Liver (tissue), 9 donors: Measurements from ENCODE around the gene ANKRD23. TPM values are rescaled to one million over a fixed set of nuclear protein-coding genes. Genes with fewer than 3 reads are reported as not detected.

ENCODE experiments used
- DNase-seq: peaks from one replicate; pipeline ENCODE4 v3.0.0-alpha.2; 2017; ENCODE audit warnings: low spot score
- H3K27ac ChIP-seq, 2 donors: one replicate each; pipeline ENCODE4 v1.7.0; 2013; ENCODE audit warnings: inconsistent platforms in 2 of 2, low read length in 2 of 2, control low read depth in 1 of 2, low read depth in 1 of 2, mild to moderate bottlenecking in 1 of 2
- H3K27me3 ChIP-seq, 4 donors: one replicate each; pipeline versions ENCODE4 v1.6.1 to v1.7.0; 2013; ENCODE audit warnings: low read length in 3 of 4, inconsistent platforms in 1 of 4, mild to moderate bottlenecking in 1 of 4, moderate library complexity in 1 of 4; ENCODE audit not compliant: control insufficient read depth in 4 of 4, insufficient read depth in 4 of 4
- H3K36me3 ChIP-seq, 4 donors: one replicate each; pipeline versions ENCODE4 v1.6.1 to v1.7.0; 2013; ENCODE audit warnings: low read length in 3 of 4, mild to moderate bottlenecking in 3 of 4, low read depth in 1 of 4, moderate library complexity in 1 of 4; ENCODE audit not compliant: control insufficient read depth in 4 of 4, insufficient read depth in 3 of 4
- H3K4me1 ChIP-seq, 4 donors: one replicate each; pipeline versions ENCODE4 v1.6.1 to v1.7.0; 2013; ENCODE audit warnings: low read length in 3 of 4, mild to moderate bottlenecking in 3 of 4, moderate library complexity in 1 of 4; ENCODE audit not compliant: control insufficient read depth in 4 of 4, insufficient read depth in 4 of 4
- H3K4me3 ChIP-seq, 3 donors: one replicate each; pipeline versions ENCODE4 v1.6.1 to v1.7.0; 2013; ENCODE audit warnings: low read length in 3 of 3, control low read depth in 1 of 3, low read depth in 1 of 3, mild to moderate bottlenecking in 1 of 3
- H3K9ac ChIP-seq, 2 donors: one replicate each; pipeline ENCODE4 v1.7.0; 2013; ENCODE audit warnings: low read length in 2 of 2, mild to moderate bottlenecking in 2 of 2, moderate library complexity in 2 of 2, control low read depth in 1 of 2, low read depth in 1 of 2
- H3K9me3 ChIP-seq, 4 donors: one replicate each; pipeline versions ENCODE4 v1.6.1 to v1.7.0; 2013; ENCODE audit warnings: low read length in 3 of 4; ENCODE audit not compliant: control insufficient read depth in 4 of 4
- EGR1 ChIP-seq, 2 donors: IDR thresholded peaks; 2 replicates each; pipeline ENCODE4 v1.6.1; 2016 to 2018; ENCODE audit warnings: antibody characterized with exemption in 2 of 2, low read depth in 2 of 2
- FOXA1 ChIP-seq: IDR thresholded peaks from 2 replicates; pipeline ENCODE4 v1.6.1; 2016; ENCODE audit warnings: antibody characterized with exemption
- FOXA2 ChIP-seq: IDR thresholded peaks from 2 replicates; pipeline ENCODE4 v1.6.1; 2016; ENCODE audit warnings: antibody characterized with exemption
- GABPA ChIP-seq, 2 donors: IDR thresholded peaks in 1 of 2; conservative IDR thresholded peaks in 1 of 2; 2 replicates each; pipeline ENCODE4 v1.6.1; 2016; ENCODE audit warnings: antibody characterized with exemption in 2 of 2, mild to moderate bottlenecking in 1 of 2, moderate library complexity in 1 of 2
- HNF4A ChIP-seq, 2 donors: conservative IDR thresholded peaks; 2 replicates each; pipeline ENCODE4 v1.6.1; 2016; ENCODE audit warnings: antibody characterized with exemption in 2 of 2, mild to moderate bottlenecking in 2 of 2
- HNF4G ChIP-seq: IDR thresholded peaks from 2 replicates; pipeline ENCODE4 v1.6.1; 2016; ENCODE audit warnings: antibody characterized with exemption
- JUND ChIP-seq, 2 donors: IDR thresholded peaks; 2 replicates each; pipeline ENCODE4 v1.6.1; 2016; ENCODE audit warnings: antibody characterized with exemption in 2 of 2
- NR2F2 ChIP-seq: IDR thresholded peaks from 2 replicates; pipeline ENCODE4 v1.6.1; 2016; ENCODE audit warnings: antibody characterized with exemption
- RAD21 ChIP-seq, 2 donors: IDR thresholded peaks; 2 replicates each; pipeline ENCODE4 v1.6.1; 2016; ENCODE audit warnings: antibody characterized with exemption in 2 of 2, mild to moderate bottlenecking in 2 of 2
- RXRA ChIP-seq, 2 donors: IDR thresholded peaks; 2 replicates each; pipeline ENCODE4 v1.6.1; 2017 to 2018; ENCODE audit warnings: antibody characterized with exemption in 2 of 2, mild to moderate bottlenecking in 1 of 2
- SP1 ChIP-seq: IDR thresholded peaks from 2 replicates; pipeline ENCODE4 v1.6.1; 2018; ENCODE audit warnings: antibody characterized with exemption, mild to moderate bottlenecking
- TAF1 ChIP-seq: conservative IDR thresholded peaks from 2 replicates; pipeline ENCODE4 v1.6.1; 2016; ENCODE audit warnings: antibody characterized with exemption, mild to moderate bottlenecking
- YY1 ChIP-seq: IDR thresholded peaks from 2 replicates; pipeline ENCODE4 v1.6.1; 2016; ENCODE audit warnings: antibody characterized with exemption, mild to moderate bottlenecking
- WGBS: extraction: QIAGEN DNeasy Blood & Tissue Kit; methylation state at CpG from one replicate; pipeline ENCODE4 v1.1.7; 2013; 5-methylcytosine and 5-hydroxymethylcytosine counted together
- polyA plus RNA-seq, 2 donors: library from polyadenylated mRNA; stranded (reverse) in 1 of 2; unstranded in 1 of 2; fragments of 200-250 nt in 1 of 2; fragments of >200 nt in 1 of 2; fragmentation: Nextera tagmentation in 1 of 2; extraction: Ambion mirVana in 1 of 2; gene quantifications; one replicate each; pipeline versions ENCODE4 v1.2.1 to v1.2.3, GENCODE V29; 2013 to 2015
- total RNA-seq, 2 donors: library from RNA; depleted of rRNA; stranded (reverse); fragments of >200 nt; gene quantifications; one replicate each; pipeline ENCODE4 v1.2.3, GENCODE V29; 2014
- TF ChIP-seq, protein P1 (sequence below): IDR thresholded peaks from 2 replicates; pipeline ENCODE4 v1.6.1; 2016; ENCODE audit warnings: antibody characterized with exemption
- TF ChIP-seq, protein P2 (sequence below): IDR thresholded peaks from 2 replicates; pipeline ENCODE4 v1.6.1; 2016; ENCODE audit warnings: antibody characterized with exemption, mild to moderate bottlenecking
- TF ChIP-seq, protein P3 (sequence below): IDR thresholded peaks from 2 replicates; pipeline ENCODE4 v1.6.1; 2016; ENCODE audit warnings: antibody characterized with exemption
- TF ChIP-seq, protein P4 (sequence below): IDR thresholded peaks from 2 replicates; pipeline ENCODE4 v1.6.1; 2016; ENCODE audit warnings: antibody characterized with exemption
- TF ChIP-seq, protein P5 (sequence below): fragments of 150-350 bp; IDR thresholded peaks from 2 replicates; pipeline ENCODE4 v1.5.1; 2017; ENCODE audit warnings: improper control_type of control experiment, low read depth, low read length; ENCODE audit not compliant: missing input control
- donor health status: healthy.
- donor health status: healthy.
- donor health status: healthy.
- donor health status: healthy.
- donor health status: healthy.

ANKRD23 gene
- total and polyA plus RNA-seq, 4 donors = 0.82 to 4.2 (median 1.9) TPM

DNA sequence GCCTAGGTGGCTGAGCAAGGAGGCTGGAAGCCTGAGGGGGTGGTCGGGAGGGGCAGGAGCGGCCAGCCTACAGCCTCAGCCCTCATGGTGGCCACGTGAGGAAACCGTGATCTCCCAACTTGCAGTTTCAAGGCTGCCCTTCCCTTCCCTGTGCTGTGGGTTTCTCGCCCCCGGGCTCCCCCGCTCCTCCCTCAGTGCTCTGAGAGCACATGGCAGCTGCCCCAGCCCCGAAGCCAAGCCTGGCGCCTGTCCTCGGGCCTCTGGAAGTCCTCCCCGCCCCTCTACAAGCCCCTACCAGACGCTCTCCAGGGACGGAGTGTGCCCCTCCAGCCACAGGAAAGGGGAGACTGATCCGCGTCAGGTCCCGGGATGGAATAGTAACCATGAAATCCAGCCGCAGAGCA is 586 bp upstream of the ANKRD23 start:
- Histone ChIP-seq H3K36me3 (peaks cover 0 to 6% (median 0%) of the 10 kb centered on the region in 4 donors), H3K4me3 (no peak overlapping the region), H3K9me3 (no peaks in the 10 kb centered on the region), H3K9ac (no peak overlapping the region), H3K27ac (no peak overlapping the region), H3K27me3 (no peaks in the 10 kb centered on the region), H3K4me1 (peaks cover 5 to 16% (median 10%) of the 10 kb centered on the region in 4 donors)
- no peak for TF ChIP-seq NR2F2
- TF ChIP-seq, protein P1, sequence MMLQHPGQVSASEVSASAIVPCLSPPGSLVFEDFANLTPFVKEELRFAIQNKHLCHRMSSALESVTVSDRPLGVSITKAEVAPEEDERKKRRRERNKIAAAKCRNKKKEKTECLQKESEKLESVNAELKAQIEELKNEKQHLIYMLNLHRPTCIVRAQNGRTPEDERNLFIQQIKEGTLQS = no peak
- TF ChIP-seq SP1 = no peak
- TF ChIP-seq FOXA2 = no peak
- no peak for TF ChIP-seq JUND (IDR thresholded peaks at IDR 0.05)
- no peak for TF ChIP-seq EGR1 (IDR thresholded peaks at IDR 0.05; ENCODE audit: low read depth in 2 of 2)
- TF ChIP-seq YY1 = no peak
- no peak for TF ChIP-seq TAF1
- TF ChIP-seq HNF4A (conservative IDR thresholded peaks at IDR 0.05) = no peak
- TF ChIP-seq RXRA (IDR thresholded peaks at IDR 0.05) = no peak
- TF ChIP-seq, protein P2, sequence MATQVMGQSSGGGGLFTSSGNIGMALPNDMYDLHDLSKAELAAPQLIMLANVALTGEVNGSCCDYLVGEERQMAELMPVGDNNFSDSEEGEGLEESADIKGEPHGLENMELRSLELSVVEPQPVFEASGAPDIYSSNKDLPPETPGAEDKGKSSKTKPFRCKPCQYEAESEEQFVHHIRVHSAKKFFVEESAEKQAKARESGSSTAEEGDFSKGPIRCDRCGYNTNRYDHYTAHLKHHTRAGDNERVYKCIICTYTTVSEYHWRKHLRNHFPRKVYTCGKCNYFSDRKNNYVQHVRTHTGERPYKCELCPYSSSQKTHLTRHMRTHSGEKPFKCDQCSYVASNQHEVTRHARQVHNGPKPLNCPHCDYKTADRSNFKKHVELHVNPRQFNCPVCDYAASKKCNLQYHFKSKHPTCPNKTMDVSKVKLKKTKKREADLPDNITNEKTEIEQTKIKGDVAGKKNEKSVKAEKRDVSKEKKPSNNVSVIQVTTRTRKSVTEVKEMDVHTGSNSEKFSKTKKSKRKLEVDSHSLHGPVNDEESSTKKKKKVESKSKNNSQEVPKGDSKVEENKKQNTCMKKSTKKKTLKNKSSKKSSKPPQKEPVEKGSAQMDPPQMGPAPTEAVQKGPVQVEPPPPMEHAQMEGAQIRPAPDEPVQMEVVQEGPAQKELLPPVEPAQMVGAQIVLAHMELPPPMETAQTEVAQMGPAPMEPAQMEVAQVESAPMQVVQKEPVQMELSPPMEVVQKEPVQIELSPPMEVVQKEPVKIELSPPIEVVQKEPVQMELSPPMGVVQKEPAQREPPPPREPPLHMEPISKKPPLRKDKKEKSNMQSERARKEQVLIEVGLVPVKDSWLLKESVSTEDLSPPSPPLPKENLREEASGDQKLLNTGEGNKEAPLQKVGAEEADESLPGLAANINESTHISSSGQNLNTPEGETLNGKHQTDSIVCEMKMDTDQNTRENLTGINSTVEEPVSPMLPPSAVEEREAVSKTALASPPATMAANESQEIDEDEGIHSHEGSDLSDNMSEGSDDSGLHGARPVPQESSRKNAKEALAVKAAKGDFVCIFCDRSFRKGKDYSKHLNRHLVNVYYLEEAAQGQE = no peak
- TF ChIP-seq GABPA (IDR thresholded peaks at IDR 0.05 in 1 of 2, conservative IDR thresholded peaks at IDR 0.05 in 1 of 2) = no peak
- TF ChIP-seq RAD21 (IDR thresholded peaks at IDR 0.05) = no peak
- TF ChIP-seq FOXA1 = no peak
- TF ChIP-seq, protein P3, sequence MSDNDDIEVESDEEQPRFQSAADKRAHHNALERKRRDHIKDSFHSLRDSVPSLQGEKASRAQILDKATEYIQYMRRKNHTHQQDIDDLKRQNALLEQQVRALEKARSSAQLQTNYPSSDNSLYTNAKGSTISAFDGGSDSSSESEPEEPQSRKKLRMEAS = no peak
- no peak for TF ChIP-seq HNF4G
- TF ChIP-seq, protein P4, sequence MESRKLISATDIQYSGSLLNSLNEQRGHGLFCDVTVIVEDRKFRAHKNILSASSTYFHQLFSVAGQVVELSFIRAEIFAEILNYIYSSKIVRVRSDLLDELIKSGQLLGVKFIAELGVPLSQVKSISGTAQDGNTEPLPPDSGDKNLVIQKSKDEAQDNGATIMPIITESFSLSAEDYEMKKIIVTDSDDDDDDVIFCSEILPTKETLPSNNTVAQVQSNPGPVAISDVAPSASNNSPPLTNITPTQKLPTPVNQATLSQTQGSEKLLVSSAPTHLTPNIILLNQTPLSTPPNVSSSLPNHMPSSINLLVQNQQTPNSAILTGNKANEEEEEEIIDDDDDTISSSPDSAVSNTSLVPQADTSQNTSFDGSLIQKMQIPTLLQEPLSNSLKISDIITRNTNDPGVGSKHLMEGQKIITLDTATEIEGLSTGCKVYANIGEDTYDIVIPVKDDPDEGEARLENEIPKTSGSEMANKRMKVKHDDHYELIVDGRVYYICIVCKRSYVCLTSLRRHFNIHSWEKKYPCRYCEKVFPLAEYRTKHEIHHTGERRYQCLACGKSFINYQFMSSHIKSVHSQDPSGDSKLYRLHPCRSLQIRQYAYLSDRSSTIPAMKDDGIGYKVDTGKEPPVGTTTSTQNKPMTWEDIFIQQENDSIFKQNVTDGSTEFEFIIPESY = no peak
- TF ChIP-seq, protein P5, sequence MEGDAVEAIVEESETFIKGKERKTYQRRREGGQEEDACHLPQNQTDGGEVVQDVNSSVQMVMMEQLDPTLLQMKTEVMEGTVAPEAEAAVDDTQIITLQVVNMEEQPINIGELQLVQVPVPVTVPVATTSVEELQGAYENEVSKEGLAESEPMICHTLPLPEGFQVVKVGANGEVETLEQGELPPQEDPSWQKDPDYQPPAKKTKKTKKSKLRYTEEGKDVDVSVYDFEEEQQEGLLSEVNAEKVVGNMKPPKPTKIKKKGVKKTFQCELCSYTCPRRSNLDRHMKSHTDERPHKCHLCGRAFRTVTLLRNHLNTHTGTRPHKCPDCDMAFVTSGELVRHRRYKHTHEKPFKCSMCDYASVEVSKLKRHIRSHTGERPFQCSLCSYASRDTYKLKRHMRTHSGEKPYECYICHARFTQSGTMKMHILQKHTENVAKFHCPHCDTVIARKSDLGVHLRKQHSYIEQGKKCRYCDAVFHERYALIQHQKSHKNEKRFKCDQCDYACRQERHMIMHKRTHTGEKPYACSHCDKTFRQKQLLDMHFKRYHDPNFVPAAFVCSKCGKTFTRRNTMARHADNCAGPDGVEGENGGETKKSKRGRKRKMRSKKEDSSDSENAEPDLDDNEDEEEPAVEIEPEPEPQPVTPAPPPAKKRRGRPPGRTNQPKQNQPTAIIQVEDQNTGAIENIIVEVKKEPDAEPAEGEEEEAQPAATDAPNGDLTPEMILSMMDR = no peak
- no peak for DNase-seq
- WGBS = 95% methylated on average over 17 of the region's 17 CpGs
